Activated B cell treated with CpG ODN at 0.5 μM for 24 hours (primary cell): ENCODE measurements around the gene CCDC178. TPM values are rescaled to one million over a fixed set of nuclear protein-coding genes. Genes with fewer than 3 reads are reported as not detected.

Source experiments
- ATAC-seq: fragments of 200-7000 bp; cut with Tn5 transposase; one replicate; pipeline ENCODE4 v1.10.0; 2021; ENCODE audit warnings: low read depth, mild to moderate bottlenecking, moderate library complexity
- CTCF ChIA-PET: fragments of 350-600 bp; sonication (Branson Sonifier 250); formaldehyde crosslinking; loops from one replicate; lab custom pipeline; 2021; ENCODE audit warnings: antibody characterized with exemption; lab: Charles Lee
- POLR2A ChIA-PET: fragments of 350-600 bp; sonication (Branson Sonifier 250); formaldehyde crosslinking; loops from one replicate; lab custom pipeline; 2021; ENCODE audit warnings: antibody characterized with exemption; lab: Charles Lee
- DNase-seq: peaks from one replicate; pipeline ENCODE4 v3.0.0; 2022
- H3K27ac Mint-ChIP-seq: one replicate; pipeline ENCODE4 v1.8.0; 2020; ENCODE audit warnings: mixed read lengths
- H3K27me3 Mint-ChIP-seq: one replicate; pipeline ENCODE4 v1.8.0; 2021; ENCODE audit warnings: mixed read lengths
- H3K36me3 Mint-ChIP-seq: one replicate; pipeline ENCODE4 v1.8.0; 2021; ENCODE audit warnings: low read depth, mixed read lengths
- H3K4me1 Mint-ChIP-seq: one replicate; pipeline ENCODE4 v1.8.0; 2021; ENCODE audit warnings: mixed read lengths
- H3K4me3 Mint-ChIP-seq: one replicate; pipeline ENCODE4 v1.8.0; 2020; ENCODE audit warnings: mild to moderate bottlenecking, mixed read lengths
- H3K9me3 Mint-ChIP-seq: one replicate; pipeline ENCODE4 v1.8.0; 2020; ENCODE audit warnings: mixed read lengths
- CTCF ChIP-seq: fragments of 200-600 bp; IDR thresholded peaks from one replicate; pipeline ENCODE4 v1.8.0; 2022; ENCODE audit warnings: antibody characterized with exemption, mild to moderate bottlenecking
- intact Hi-C: fragments of 100-400 bp; cut with micrococcal nuclease; formaldehyde crosslinking; loops from one replicate; pipeline ENCODE4 v1.15.1; 2024
- total RNA-seq: library from RNA; stranded (reverse); gene quantifications from 2 replicates; pipeline ENCODE4 v1.2.3, GENCODE V29; 2022

CCDC178 gene
- total RNA-seq, 1 donor from 2014 or later = not detected

GRCh38 chr18:33014060-33014796, 426.3 kb downstream of the CCDC178 start:
- ATAC-seq = no peak
- POLR2A ChIA-PET = no interaction called here
- DNase-seq = no peak
- no peak overlapping the region for H3K27ac Mint-ChIP-seq
- CTCF ChIA-PET = no interaction called here
- H3K27me3 Mint-ChIP-seq = peaks cover 7% of the 10 kb centered on the region
- no peaks in the 10 kb centered on the region for H3K36me3 Mint-ChIP-seq
- no peaks in the 10 kb centered on the region for H3K4me1 Mint-ChIP-seq
- no peak for TF ChIP-seq CTCF
- no peak overlapping the region for H3K4me3 Mint-ChIP-seq
- intact Hi-C loops = no loop called here
- peaks cover 3% of the 10 kb centered on the region for H3K9me3 Mint-ChIP-seq

GRCh38 chr18:33010149-33010548, 430.4 kb downstream of the CCDC178 start:
- intact Hi-C loops = no loop called here
- no peaks in the 10 kb centered on the region for H3K36me3 Mint-ChIP-seq
- H3K4me1 Mint-ChIP-seq = no peaks in the 10 kb centered on the region
- POLR2A ChIA-PET = no interaction called here
- DNase-seq (no peak), ATAC-seq (no peak)
- peaks cover 7% of the 10 kb centered on the region for H3K27me3 Mint-ChIP-seq
- no peaks in the 10 kb centered on the region for H3K9me3 Mint-ChIP-seq
- CTCF ChIA-PET = no interaction called here
- no peak overlapping the region for H3K4me3 Mint-ChIP-seq
- no peak overlapping the region for H3K27ac Mint-ChIP-seq
- no peak for TF ChIP-seq CTCF

GRCh38 chr18:32998921-32999320, 441.6 kb downstream of the CCDC178 start:
- Mint-ChIP-seq H3K27me3 (peaks cover 3% of the 10 kb centered on the region), H3K4me3 (no peak overlapping the region), H3K9me3 (peaks cover 7% of the 10 kb centered on the region), H3K4me1 (no peaks in the 10 kb centered on the region), H3K27ac (no peak overlapping the region), H3K36me3 (no peaks in the 10 kb centered on the region)
- intact Hi-C loops = no loop called here
- ChIA-PET CTCF (no interaction called here), POLR2A (no interaction called here)
- TF ChIP-seq CTCF = no peak
- DNase-seq (no peak), ATAC-seq (no peak)

GRCh38 chr18:32998285-32998684, 442.2 kb downstream of the CCDC178 start:
- no peaks in the 10 kb centered on the region for H3K36me3 Mint-ChIP-seq
- ChIA-PET POLR2A (no interaction called here), CTCF (no interaction called here)
- ATAC-seq (no peak), DNase-seq (no peak)
- no peaks in the 10 kb centered on the region for H3K4me1 Mint-ChIP-seq
- TF ChIP-seq CTCF = no peak
- intact Hi-C loops = no loop called here
- no peak overlapping the region for H3K4me3 Mint-ChIP-seq
- H3K27me3 Mint-ChIP-seq = peaks cover 6% of the 10 kb centered on the region
- H3K9me3 Mint-ChIP-seq = peaks cover 7% of the 10 kb centered on the region
- H3K27ac Mint-ChIP-seq = no peak overlapping the region

GRCh38 chr18:32983721-32984120, 456.8 kb downstream of the CCDC178 start:
- Mint-ChIP-seq H3K27ac (no peak overlapping the region), H3K4me1 (no peaks in the 10 kb centered on the region), H3K27me3 (no peaks in the 10 kb centered on the region), H3K4me3 (no peak overlapping the region), H3K36me3 (no peaks in the 10 kb centered on the region), H3K9me3 (no peaks in the 10 kb centered on the region)
- TF ChIP-seq CTCF = no peak
- intact Hi-C loops = no loop called here
- CTCF ChIA-PET = no interaction called here
- POLR2A ChIA-PET = no interaction called here
- DNase-seq (no peak), ATAC-seq (no peak)
